NCI-H2029 (cell line): ENCODE data around the gene ZNF326.
"Not testable (repeated sequence)": the region's sequence is repeated elsewhere in the genome, so short reads cannot be mapped to it uniquely, and the experiment has no call there.

ENCODE experiments used
- DNase-seq: peaks from one replicate; lab custom pipeline; 2025; lab: John Stamatoyannopoulos, UW

Gene ZNF326

GRCh38 chr1:89966656-89967055 lies 28.3 kb upstream of the ZNF326 start:
- no peak for DNase-seq

GRCh38 chr1:89971600-89971999 lies 23.3 kb upstream of the ZNF326 start:
- no peak for DNase-seq

GRCh38 chr1:89972024-89972423 lies 22.9 kb upstream of the ZNF326 start:
- DNase-seq: no peak

GRCh38 chr1:89973471-89974127 lies 21.3 kb upstream of the ZNF326 start:
- no peak for DNase-seq

GRCh38 chr1:89974256-89974655 lies 20.7 kb upstream of the ZNF326 start:
- no peak for DNase-seq

GRCh38 chr1:89974696-89975470 lies 20.0 kb upstream of the ZNF326 start:
- DNase-seq: no peak

GRCh38 chr1:89975540-89976125 lies 19.3 kb upstream of the ZNF326 start:
- DNase-seq: no peak

GRCh38 chr1:89978755-89979154 lies 16.2 kb upstream of the ZNF326 start:
- DNase-seq: no peak

GRCh38 chr1:89980605-89981004 lies 14.3 kb upstream of the ZNF326 start:
- no peak for DNase-seq

GRCh38 chr1:89982846-89983245 lies 12.1 kb upstream of the ZNF326 start:
- not testable (repeated sequence) for DNase-seq

GRCh38 chr1:89984564-89985116 lies 10.3 kb upstream of the ZNF326 start:
- not testable (repeated sequence) for DNase-seq

- DNase-seq: peak; percentile 17
Observed at GRCh38 chr1:89986020-89986419, 8.9 kb upstream of the ZNF326 start.

- DNase-seq: peak; percentile 72
Observed at GRCh38 chr1:89987159-89987819, 7.6 kb upstream of the ZNF326 start.

- DNase-seq: no peak
Observed at GRCh38 chr1:89989099-89989498, 5.8 kb upstream of the ZNF326 start.

GRCh38 chr1:89989799-89990198 lies 5.1 kb upstream of the ZNF326 start:
- no peak for DNase-seq

- DNase-seq: no peak
Observed at GRCh38 chr1:89990976-89991831, 3.7 kb upstream of the ZNF326 start.

- DNase-seq: no peak
Observed at GRCh38 chr1:89993541-89993940, 1.4 kb upstream of the ZNF326 start.

- no peak for DNase-seq
Observed at GRCh38 chr1:89994231-89994804, 592 bp upstream of the ZNF326 start.

GRCh38 chr1:89995598-89996449 lies 914 bp downstream of the ZNF326 start:
- peak; percentile 50 for DNase-seq
